H9 (cell line): Measurements from ENCODE around the gene CCDC18. TPM values are rescaled to one million over a fixed set of nuclear protein-coding genes. Genes with fewer than 3 reads are reported as not detected.
A peak's percentile ranks its signal among the peaks of the same experiment; 100 is the strongest.

Experiments
- DNase-seq: peaks from one replicate; pipeline ENCODE4 v3.0.0-alpha.2; 2017
- H2AFZ ChIP-seq: one replicate; pipeline ENCODE4 v1.6.1; 2013; ENCODE audit warnings: mild to moderate bottlenecking, low read length, control low read depth, moderate library complexity
- H2AK5ac ChIP-seq: 2 replicates; pipeline ENCODE4 v1.6.1; 2013; ENCODE audit warnings: low read length, control low read depth, mixed read lengths; ENCODE audit not compliant: insufficient read length
- H2BK120ac ChIP-seq: one replicate; pipeline ENCODE4 v1.6.1; 2013; ENCODE audit warnings: low read depth, mild to moderate bottlenecking, low read length, control low read depth, inconsistent platforms; ENCODE audit not compliant: poor library complexity, severe bottlenecking
- H2BK12ac ChIP-seq: 2 replicates; pipeline ENCODE4 v1.6.1; 2013; ENCODE audit warnings: low read length, control low read depth, mixed read lengths, low read depth; ENCODE audit not compliant: insufficient read length
- H2BK15ac ChIP-seq: 2 replicates; pipeline ENCODE4 v1.6.1; 2013; ENCODE audit warnings: low read depth, low read length, control low read depth
- H2BK20ac ChIP-seq: one replicate; pipeline ENCODE4 v1.6.1; 2013; ENCODE audit warnings: low read depth, mild to moderate bottlenecking, low read length, control low read depth, inconsistent platforms; ENCODE audit not compliant: poor library complexity, severe bottlenecking
- H2BK5ac ChIP-seq: 2 replicates; pipeline ENCODE4 v1.6.1; 2013; ENCODE audit warnings: low read length, control low read depth, mixed read lengths; ENCODE audit not compliant: insufficient read length
- H3K14ac ChIP-seq: 2 replicates; pipeline ENCODE4 v1.6.1; 2013; ENCODE audit warnings: low read length, control low read depth; ENCODE audit not compliant: insufficient read depth
- H3K18ac ChIP-seq: 2 replicates; pipeline ENCODE4 v1.6.1; 2013; ENCODE audit warnings: low read depth, mild to moderate bottlenecking, mixed read lengths, low read length, control low read depth; ENCODE audit not compliant: insufficient read length
- H3K23ac ChIP-seq: 2 replicates; pipeline ENCODE4 v1.6.1; 2013; ENCODE audit warnings: low read length, control low read depth, mixed read lengths, low read depth; ENCODE audit not compliant: insufficient read length
- H3K23me2 ChIP-seq: 2 replicates; pipeline ENCODE4 v1.6.1; 2013; ENCODE audit warnings: low read depth, mild to moderate bottlenecking, mixed read lengths, low read length, control low read depth; ENCODE audit not compliant: insufficient read length, poor library complexity, severe bottlenecking
- H3K27ac ChIP-seq: 2 replicates; pipeline ENCODE4 v1.5.1; 2013; ENCODE audit warnings: low read length, control low read depth, mixed read lengths, low read depth; ENCODE audit not compliant: insufficient read length
- H3K27me3 ChIP-seq: 2 replicates; pipeline ENCODE4 v1.6.1; 2013; ENCODE audit warnings: low read length, control low read depth, inconsistent platforms; ENCODE audit not compliant: insufficient read depth
- H3K4ac ChIP-seq: 2 replicates; pipeline ENCODE4 v1.6.1; 2013; ENCODE audit warnings: low read depth, mild to moderate bottlenecking, control low read depth, inconsistent platforms, low read length, moderate library complexity
- H3K4me1 ChIP-seq: 2 replicates; pipeline ENCODE4 v1.6.1; 2013; ENCODE audit warnings: low read length, control low read depth, inconsistent platforms; ENCODE audit not compliant: insufficient read depth
- H3K4me2 ChIP-seq: 2 replicates; pipeline ENCODE4 v1.6.1; 2013; ENCODE audit warnings: low read length, control low read depth, mixed read lengths; ENCODE audit not compliant: insufficient read length, insufficient read depth
- H3K56ac ChIP-seq: 2 replicates; pipeline ENCODE4 v1.6.1; 2013; ENCODE audit warnings: low read depth, mild to moderate bottlenecking, mixed read lengths, low read length, control low read depth; ENCODE audit not compliant: insufficient read length
- H3K79me1 ChIP-seq: 2 replicates; pipeline ENCODE4 v1.6.1; 2013; ENCODE audit warnings: low read depth, mild to moderate bottlenecking, moderate library complexity, low read length, control low read depth, inconsistent platforms; ENCODE audit not compliant: insufficient read depth, poor library complexity, severe bottlenecking
- H3K79me2 ChIP-seq: 2 replicates; pipeline ENCODE4 v1.6.1; 2013; ENCODE audit warnings: low read length, control low read depth, inconsistent platforms; ENCODE audit not compliant: insufficient read depth
- H3K9ac ChIP-seq: 2 replicates; pipeline ENCODE4 v1.6.1; 2013; ENCODE audit warnings: low read length, control low read depth, mixed read lengths; ENCODE audit not compliant: insufficient read length; ENCODE audit errors: extremely low read depth
- H3K9me3 ChIP-seq: one replicate; pipeline ENCODE4 v1.6.1; 2013; ENCODE audit warnings: low read depth, low read length, inconsistent platforms; ENCODE audit not compliant: control insufficient read depth
- H3T11ph ChIP-seq: one replicate; pipeline ENCODE4 v1.6.1; 2013; ENCODE audit warnings: mild to moderate bottlenecking, low read length, control low read depth, inconsistent platforms
- H4K20me1 ChIP-seq: one replicate; pipeline ENCODE4 v1.6.1; 2013; ENCODE audit not compliant: control insufficient read depth, insufficient read length, insufficient read depth
- H4K5ac ChIP-seq: 2 replicates; pipeline ENCODE4 v1.6.1; 2013; ENCODE audit warnings: low read depth, mild to moderate bottlenecking, mixed read lengths, low read length, control low read depth; ENCODE audit not compliant: insufficient read length
- H4K8ac ChIP-seq: replicated peaks from 2 replicates; pipeline ENCODE4 v1.6.1; 2013; ENCODE audit warnings: low read length, control low read depth, mixed read lengths, low read depth; ENCODE audit not compliant: insufficient read length
- H4K91ac ChIP-seq: 2 replicates; pipeline ENCODE4 v1.6.1; 2013; ENCODE audit warnings: low read depth, mild to moderate bottlenecking, moderate library complexity, mixed read lengths, low read length, control low read depth; ENCODE audit not compliant: insufficient read length
- H3K27ac Mint-ChIP-seq, 3 experiments: 2 replicates in 2 of 3; 3 replicates in 1 of 3; pipeline ENCODE4 v1.8.0; 2020 to 2021; ENCODE audit warnings: mixed read lengths in 3 of 3, mild to moderate bottlenecking in 1 of 3, moderate library complexity in 1 of 3
- H3K27me3 Mint-ChIP-seq: 2 replicates; pipeline ENCODE4 v1.8.0; 2021; ENCODE audit warnings: low read depth, mild to moderate bottlenecking, moderate library complexity, mixed read lengths
- H3K36me3 Mint-ChIP-seq, 3 experiments: 2 replicates in 2 of 3; 3 replicates in 1 of 3; pipeline ENCODE4 v1.8.0; 2020 to 2021; ENCODE audit warnings: low read depth in 3 of 3, mixed read lengths in 3 of 3; ENCODE audit not compliant: insufficient read depth in 1 of 3
- H3K4me1 Mint-ChIP-seq, 2 experiments: 2 replicates each; pipeline ENCODE4 v1.8.0; 2020; ENCODE audit warnings: mixed read lengths in 2 of 2
- H3K4me3 Mint-ChIP-seq, 2 experiments: 2 replicates in 1 of 2; 3 replicates in 1 of 2; pipeline ENCODE4 v1.8.0; 2020 to 2021; ENCODE audit warnings: mild to moderate bottlenecking in 2 of 2, mixed read lengths in 2 of 2, moderate library complexity in 1 of 2
- H3K9me3 Mint-ChIP-seq, 2 experiments: 2 replicates in 1 of 2; 3 replicates in 1 of 2; pipeline ENCODE4 v1.8.0; 2020; ENCODE audit warnings: mild to moderate bottlenecking in 2 of 2, mixed read lengths in 2 of 2, moderate library complexity in 1 of 2
- WGBS: extraction: QIAGEN DNeasy Blood & Tissue Kit; methylation state at CpG from one replicate; pipeline ENCODE4 v1.1.7; 2013; ENCODE audit warnings: missing lambda C conversion rate, low lambda C conversion rate, mixed read lengths; ENCODE audit not compliant: insufficient read length; ENCODE audit errors: extremely low coverage; 5-methylcytosine and 5-hydroxymethylcytosine counted together
- total RNA-seq: library from RNA; stranded (reverse); gene quantifications from 2 replicates; pipeline ENCODE4 v1.2.1, GENCODE V29; 2021
- TF ChIP-seq, protein P1 (sequence below): fragments of 200-600 bp; sonication (generic); conservative IDR thresholded peaks from 3 replicates; pipeline ENCODE4 v1.8.0; 2021; ENCODE audit warnings: antibody characterized with exemption, mild to moderate bottlenecking

Gene CCDC18
- total RNA-seq, 1 experiment from 2014 or later = 19.5 TPM

DNA sequence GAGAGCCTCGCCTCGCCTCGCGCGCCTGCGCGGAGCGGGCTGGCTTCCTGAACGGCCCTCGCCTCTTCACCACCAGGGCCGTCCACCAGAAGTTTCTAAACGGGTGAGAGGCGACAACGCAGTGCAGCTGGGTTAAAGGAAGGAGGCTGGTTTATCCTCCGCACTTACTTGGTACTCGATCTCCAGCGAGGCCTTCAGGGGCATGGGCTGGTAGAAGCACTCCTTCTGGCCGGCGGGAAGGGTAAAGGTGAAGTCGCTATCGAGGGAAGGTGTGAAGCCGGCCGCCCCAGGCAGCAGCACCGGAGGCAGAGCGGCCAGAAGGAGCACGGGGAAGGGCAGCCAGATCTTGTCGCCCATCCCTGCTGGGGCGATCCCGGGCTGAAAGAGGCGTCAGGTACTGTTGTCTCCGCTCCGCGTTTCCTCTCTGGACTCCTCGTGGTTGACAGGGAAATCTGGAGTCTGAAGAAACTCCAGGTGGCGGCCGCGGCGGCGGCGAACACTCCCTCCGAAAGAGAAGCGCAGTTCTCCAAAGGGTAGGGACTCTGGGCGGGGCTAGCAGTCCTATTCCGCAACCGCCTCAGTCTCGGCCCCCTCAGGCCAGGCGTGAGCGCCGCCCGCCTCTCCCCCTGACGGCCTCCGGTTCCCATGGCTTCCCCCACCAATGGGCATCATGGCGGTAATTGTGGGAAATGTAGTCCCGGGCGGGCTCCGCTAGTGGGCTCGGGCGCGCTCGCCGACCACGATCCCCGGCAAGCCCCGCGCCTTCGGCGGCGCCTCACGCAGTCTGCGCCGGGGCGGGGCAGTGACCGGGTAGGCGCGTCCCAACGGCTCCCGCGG, 420 bp upstream of the CCDC18 start, which contains the start of gene TMED5:
TMED5 (minus strand) TSS at position 528 of the 837 bp plus-strand sequence; CDS start at position 357, 171 bp downstream.
- no peak within 1 kb of the TSS for H3K56ac ChIP-seq
- H4K91ac ChIP-seq = no peak within 1 kb of the TSS
- peak within 1 kb of the TSS; percentile 62 for H3K9ac ChIP-seq
- H2BK20ac ChIP-seq = no peak within 1 kb of the TSS
- no peak within 1 kb of the TSS for H3K4ac ChIP-seq
- H3K4me1 ChIP-seq = no peaks in the 10 kb centered on the region
- Mint-ChIP-seq H3K27ac (peak within 1 kb of the TSS; percentile 92 to 99 (median 99); a peak in 6 of 7 replicates), H3K9me3 (no peaks in the 10 kb centered on the region), H3K36me3 (peaks cover 0 to 5% (median 0%) of the 10 kb centered on the region in 3 experiments; a peak in 3 of 7 replicates), H3K27me3 (no peaks in the 10 kb centered on the region; the same call in 1 of the 2 replicates), H3K4me3 (peak within 1 kb of the TSS; percentile 91 to 94), H3K4me1 (peaks cover 28 to 38% of the 10 kb centered on the region in 2 experiments)
- no peaks in the 10 kb centered on the region for H3K27me3 ChIP-seq
- no peak within 1 kb of the TSS for H2BK12ac ChIP-seq
- WGBS = no CpG with 5 or more reads among the region's 78 CpGs
- peak within 1 kb of the TSS; percentile 75 for H3K4me2 ChIP-seq
- no peaks in the 10 kb centered on the region for H4K20me1 ChIP-seq
- H2AK5ac ChIP-seq = no peak within 1 kb of the TSS
- H3K9me3 ChIP-seq = no peaks in the 10 kb centered on the region
- H2BK15ac ChIP-seq = no peak within 1 kb of the TSS
- H4K8ac ChIP-seq = no peak within 1 kb of the TSS
- peaks cover 4% of the 10 kb centered on the region for H3K79me1 ChIP-seq
- H2BK120ac ChIP-seq = no peak within 1 kb of the TSS
- DNase-seq = peak; percentile 98
- TF ChIP-seq, protein P1, sequence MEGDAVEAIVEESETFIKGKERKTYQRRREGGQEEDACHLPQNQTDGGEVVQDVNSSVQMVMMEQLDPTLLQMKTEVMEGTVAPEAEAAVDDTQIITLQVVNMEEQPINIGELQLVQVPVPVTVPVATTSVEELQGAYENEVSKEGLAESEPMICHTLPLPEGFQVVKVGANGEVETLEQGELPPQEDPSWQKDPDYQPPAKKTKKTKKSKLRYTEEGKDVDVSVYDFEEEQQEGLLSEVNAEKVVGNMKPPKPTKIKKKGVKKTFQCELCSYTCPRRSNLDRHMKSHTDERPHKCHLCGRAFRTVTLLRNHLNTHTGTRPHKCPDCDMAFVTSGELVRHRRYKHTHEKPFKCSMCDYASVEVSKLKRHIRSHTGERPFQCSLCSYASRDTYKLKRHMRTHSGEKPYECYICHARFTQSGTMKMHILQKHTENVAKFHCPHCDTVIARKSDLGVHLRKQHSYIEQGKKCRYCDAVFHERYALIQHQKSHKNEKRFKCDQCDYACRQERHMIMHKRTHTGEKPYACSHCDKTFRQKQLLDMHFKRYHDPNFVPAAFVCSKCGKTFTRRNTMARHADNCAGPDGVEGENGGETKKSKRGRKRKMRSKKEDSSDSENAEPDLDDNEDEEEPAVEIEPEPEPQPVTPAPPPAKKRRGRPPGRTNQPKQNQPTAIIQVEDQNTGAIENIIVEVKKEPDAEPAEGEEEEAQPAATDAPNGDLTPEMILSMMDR = peak; percentile 29; the same call in 1 of the 3 replicates
- peaks cover 6% of the 10 kb centered on the region; the same call in 1 of the 2 replicates for H3K79me2 ChIP-seq
- H3K18ac ChIP-seq = peak within 1 kb of the TSS; percentile 40
- no peak within 1 kb of the TSS for H2AFZ ChIP-seq
- H3K14ac ChIP-seq = 0 out of 2 replicates have a peak within 1 kb of the TSS, but pooled peaks have one; percentile 23
- no peak within 1 kb of the TSS for H3T11ph ChIP-seq
- peak within 1 kb of the TSS; percentile 12 for H3K27ac ChIP-seq
- H4K5ac ChIP-seq = no peak within 1 kb of the TSS
- H2BK5ac ChIP-seq = no peak within 1 kb of the TSS
- no peak within 1 kb of the TSS for H3K23ac ChIP-seq
- no peaks in the 10 kb centered on the region for H3K23me2 ChIP-seq
